GF-D8 (cell line): ENCODE measurements around the gene PKD1.
"Not testable (repeated sequence)": the region's sequence is repeated elsewhere in the genome, so short reads cannot be mapped to it uniquely, and the experiment has no call there.

Experiments used
- DNase-seq: peaks from one replicate; lab custom pipeline; 2025; lab: John Stamatoyannopoulos, UW

The PKD1 gene

GRCh38 chr16:2123706-2124376 lies 11.9 kb downstream of the PKD1 start:
- DNase-seq = not testable (repeated sequence)

DNA sequence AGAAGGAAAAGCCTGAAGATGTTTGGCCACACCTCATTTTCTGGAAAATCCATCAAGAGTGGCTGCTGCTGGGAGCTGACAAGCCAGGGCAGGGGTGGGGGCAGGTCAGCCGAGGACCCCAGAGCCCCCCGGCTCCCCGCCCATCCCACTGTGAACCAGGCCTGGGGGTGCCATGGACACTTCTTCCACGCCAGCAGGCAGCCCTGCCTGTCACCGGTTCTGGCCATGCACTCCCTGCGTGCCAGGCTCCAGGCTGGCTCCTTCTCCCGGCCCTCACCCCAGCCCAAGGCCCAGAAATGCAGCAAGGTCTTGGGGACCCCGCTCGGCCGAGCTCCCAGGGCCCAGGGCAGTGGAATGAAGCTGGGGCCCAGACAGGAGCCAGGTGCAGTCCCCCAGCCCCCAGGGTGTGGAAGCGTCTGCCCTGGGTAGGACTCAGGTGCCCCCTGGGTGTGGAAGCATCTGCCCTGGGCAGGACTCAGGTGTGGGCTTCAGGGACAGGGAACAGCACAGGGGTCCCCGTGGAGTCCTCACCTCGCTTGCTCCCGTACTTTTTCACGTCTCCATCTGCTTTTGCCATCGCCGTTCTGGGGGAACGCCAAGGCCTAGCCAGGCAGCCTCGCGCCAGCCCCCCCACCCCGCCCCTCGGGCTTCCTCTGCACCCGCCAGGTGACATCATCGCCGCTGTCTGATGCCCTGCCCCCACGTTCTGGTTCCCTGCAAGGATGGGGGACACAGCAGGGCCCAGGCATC lies 12.6 kb downstream of the PKD1 start:
- DNase-seq = not testable (repeated sequence)

- DNase-seq = no peak
Observed at GRCh38 chr16:2122429-2122828, 13.3 kb downstream of the PKD1 start.

DNA sequence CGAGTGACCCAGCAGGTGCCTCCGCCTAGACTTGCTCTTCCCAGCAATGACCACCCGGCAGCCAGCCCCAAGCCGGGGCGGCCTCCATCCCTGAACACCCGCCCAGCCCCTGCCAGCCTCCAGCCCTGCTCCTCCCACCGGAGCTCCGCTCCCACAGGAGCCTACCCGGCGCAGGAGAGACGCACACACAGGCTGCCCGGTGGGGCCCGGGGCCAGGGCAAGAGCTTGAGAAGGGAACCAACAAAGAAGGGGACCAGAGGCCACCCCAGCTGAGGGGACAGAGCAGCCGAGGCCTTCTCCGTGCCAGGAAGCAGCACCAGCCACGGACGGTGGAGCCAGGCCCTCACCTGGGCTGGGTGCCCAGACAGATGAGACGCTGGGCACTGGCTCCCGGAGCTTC lies 13.8 kb downstream of the PKD1 start:
- DNase-seq = no peak

GRCh38 chr16:2121325-2121724 lies 14.4 kb downstream of the PKD1 start:
- DNase-seq = not testable (repeated sequence)

DNA sequence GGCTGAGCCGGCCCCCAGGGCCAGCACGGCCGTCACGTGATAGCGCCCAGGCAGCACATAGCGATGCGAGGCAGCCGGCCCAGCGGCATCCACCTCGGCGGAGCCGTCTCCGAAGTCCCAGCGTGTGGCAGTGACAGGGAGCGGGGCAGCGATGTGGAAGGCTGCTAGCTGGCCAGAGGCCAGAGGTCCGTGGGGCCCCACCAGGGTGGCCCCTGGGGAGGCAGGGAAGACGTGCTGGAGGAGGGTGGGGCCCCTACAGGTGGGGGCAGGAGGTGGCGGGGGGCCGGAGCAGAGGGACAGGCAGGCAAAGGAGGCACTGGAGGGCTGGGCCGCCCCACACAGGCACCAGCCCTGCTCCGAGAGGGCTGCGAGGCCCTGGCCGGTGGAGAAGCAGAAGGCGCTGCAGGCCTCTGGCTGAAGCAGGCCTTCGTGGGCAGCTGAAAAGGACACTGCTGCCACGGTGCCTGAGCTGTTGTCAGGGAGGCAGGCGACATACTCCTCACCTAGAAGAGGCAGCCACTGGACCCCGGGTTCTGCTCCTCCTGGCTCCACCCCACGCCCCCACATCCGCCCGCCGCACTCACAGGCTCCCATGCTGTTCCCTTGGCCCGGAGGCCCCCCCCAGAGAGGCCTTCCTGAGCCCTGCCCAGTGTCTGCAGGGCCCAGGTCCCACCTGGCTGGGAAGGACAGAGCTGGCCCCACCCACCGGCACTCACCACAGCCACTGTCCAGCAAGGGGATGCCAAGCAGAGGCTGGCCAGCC lies 17.6 kb downstream of the PKD1 start:
- DNase-seq = not testable (repeated sequence)

- DNase-seq = not testable (repeated sequence)
Observed at GRCh38 chr16:2117341-2117740, 18.4 kb downstream of the PKD1 start.

GRCh38 chr16:2116428-2116827 lies 19.3 kb downstream of the PKD1 start:
- DNase-seq = not testable (repeated sequence)

DNA sequence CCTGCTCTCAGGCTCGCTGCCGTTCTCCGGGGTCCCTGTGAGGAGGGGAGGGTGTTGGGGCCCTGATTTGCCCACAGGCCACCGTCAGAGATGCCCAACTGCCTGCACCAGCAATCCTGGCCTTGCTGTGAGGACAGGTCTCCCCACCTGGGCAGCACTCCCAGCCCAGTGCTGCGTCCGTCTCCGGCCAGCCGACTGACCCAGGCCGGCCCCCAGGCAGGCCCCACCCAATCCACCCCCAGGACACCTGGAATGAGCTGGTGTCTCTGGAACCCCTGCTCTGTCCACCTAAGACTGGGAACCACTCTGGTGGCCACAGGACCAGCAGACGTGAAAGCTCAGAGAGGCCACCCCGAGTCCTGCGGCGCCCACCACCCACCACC lies 20.1 kb downstream of the PKD1 start:
- DNase-seq = no peak

- DNase-seq = not testable (repeated sequence)
Observed at GRCh38 chr16:2114885-2115590, 20.7 kb downstream of the PKD1 start.

- not testable (repeated sequence) for DNase-seq
Observed at GRCh38 chr16:2114225-2114624, 21.5 kb downstream of the PKD1 start.

DNA sequence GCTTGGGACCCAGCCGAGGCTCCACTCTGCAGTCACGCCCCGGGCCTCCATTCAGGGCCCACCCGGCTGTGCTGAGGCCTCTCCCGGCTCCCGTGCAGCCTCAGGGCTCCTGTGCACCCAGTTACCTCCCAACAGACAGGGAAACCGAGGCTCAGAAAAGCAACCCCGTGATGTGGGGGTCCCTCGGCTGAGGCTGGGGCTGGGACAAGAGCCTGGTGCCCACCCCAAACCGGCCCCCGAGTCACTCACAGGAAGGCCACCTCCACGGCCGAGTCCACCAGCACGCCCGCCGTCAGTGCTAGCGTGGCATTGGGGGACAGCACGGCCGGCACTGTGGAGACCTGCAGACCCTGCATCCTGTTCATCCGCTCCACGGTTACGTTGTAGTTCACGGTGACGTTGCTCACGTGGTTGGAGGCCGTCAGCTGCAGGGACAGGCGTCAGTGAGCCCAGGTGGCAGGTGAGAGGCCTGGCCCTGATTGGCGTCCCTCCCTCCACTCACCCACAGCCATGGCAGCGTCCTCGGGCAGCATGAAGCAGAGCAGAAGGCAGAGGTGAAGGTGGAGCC lies 23.1 kb downstream of the PKD1 start:
- DNase-seq = not testable (repeated sequence)

DNA sequence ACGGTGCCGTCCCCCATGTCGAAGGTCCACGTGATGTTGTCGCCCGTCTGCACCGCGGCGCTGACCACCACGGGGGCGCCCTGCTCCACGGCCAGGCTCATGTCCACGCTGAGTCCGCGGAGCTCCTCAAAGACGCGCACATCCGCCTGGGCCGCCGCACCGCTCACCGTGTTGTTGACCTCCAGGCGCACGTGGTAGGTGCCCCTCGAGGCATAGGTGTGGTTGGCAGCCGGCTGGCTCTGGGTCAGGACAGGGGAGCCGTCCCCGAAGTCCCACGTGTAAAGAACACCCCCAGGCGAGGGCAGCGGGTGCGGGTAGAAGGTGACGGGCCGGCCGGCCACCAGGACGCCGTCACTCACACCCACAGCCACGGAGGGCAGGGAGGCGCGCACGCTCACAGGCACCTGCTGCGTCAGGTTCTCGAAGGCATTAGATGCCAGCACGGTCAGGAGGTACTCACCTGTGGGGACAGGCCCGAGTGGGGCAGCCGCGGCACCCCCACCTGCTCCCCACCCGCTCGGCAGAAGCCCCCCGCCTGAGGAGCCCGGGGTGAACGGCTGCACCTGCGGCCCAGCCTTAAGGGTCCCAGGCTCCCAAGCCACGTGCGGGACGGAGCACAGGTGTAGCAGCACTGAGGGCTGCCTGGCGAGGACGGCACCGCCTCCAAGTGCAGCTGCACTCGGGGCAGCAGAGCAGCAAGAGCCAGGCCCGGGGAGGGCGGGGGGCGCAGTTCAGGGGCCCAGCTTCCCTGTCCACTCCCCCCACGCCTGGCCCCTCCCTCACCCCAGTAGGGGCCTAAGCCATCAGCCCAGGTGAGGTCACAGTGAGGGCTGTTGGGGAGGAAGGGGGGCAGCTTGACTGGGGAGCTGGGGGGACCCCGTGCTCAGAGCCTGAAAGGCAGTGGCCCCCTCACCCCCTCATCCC lies 24.0 kb downstream of the PKD1 start:
- DNase-seq = not testable (repeated sequence)

- not testable (repeated sequence) for DNase-seq
Observed at GRCh38 chr16:2111009-2111353, 24.7 kb downstream of the PKD1 start.

DNA sequence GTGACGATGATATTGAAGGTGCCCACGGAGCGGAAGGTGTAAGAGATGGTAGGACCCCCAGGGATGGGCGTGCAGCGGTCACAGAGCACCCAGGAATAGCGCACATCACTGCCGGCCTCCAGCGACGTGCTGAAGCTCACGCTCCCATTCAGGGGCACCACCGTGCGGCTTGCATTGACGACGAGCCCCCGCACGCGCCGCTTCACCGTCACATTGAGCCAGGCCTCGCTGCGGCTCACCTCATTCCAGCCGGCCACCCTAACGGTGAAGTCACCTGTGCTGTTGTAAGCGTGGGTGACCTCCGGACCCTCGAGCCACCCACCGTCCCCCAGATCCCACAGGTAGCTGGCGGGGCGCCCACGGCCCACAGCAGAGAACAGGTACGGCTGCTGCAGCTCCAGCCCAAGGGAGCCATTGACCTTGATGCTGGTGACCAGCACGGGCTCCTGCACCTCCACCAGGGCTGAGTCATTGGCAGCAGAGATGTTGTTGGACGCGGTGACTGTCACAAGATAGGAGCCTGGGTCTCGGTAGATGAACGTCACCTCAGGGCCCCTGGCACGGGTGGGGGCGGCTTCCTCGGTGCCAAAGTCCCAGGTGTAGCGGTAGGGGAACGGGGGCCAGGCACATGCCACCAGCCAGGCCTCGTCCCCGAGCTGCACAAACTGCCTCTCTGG lies 25.2 kb downstream of the PKD1 start:
- not testable (repeated sequence) for DNase-seq

DNA sequence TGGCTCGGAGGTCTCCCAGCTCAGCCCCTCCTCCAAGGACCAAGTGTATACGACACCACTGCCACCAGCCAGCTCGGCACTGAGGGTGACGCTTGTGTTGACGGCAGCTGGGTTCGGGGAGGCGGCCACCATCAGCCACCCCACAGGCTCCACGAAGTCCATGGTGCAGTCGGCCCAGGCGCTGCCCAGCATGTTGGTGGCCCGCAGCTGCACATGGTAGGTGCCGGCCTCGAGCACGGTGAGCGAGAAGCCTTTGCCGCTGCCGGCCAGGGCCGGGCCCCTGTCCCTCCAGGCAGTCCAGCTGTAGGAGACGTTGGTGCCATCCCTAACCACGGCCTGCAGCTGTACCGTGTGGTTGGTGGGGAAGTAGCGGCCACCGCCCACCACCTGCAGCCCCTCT lies 25.8 kb downstream of the PKD1 start:
- DNase-seq = not testable (repeated sequence)

DNA sequence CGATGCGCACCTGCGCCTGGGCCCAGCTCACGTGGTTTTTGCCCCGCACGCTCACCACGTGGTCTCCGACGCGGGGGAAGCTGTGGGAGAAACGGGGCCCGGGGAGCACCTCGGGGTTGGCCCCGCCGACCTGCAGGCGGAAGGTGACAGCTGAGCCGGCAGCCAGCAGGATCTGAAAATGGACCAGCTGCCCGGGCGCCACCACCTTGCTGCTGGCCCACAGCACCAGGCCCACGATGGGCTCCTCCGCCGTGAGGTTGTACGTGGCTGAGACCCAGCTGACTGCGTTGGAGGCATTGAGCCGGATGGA lies 26.5 kb downstream of the PKD1 start:
- DNase-seq = not testable (repeated sequence)

- DNase-seq = not testable (repeated sequence)
Observed at GRCh38 chr16:2108446-2109270, 27.0 kb downstream of the PKD1 start.

GRCh38 chr16:2107791-2108125 lies 27.9 kb downstream of the PKD1 start:
- DNase-seq = not testable (repeated sequence)
